Activated CD8-positive, alpha-beta T cell treated with anti-CD3 and anti-CD28 coated beads, Interleukin-2, amount 10 ng/mL, durations not matched to agents 7 days and 5 days (primary cell): ENCODE measurements around the gene TNFAIP8. TPM values are rescaled to one million over a fixed set of nuclear protein-coding genes. Genes with fewer than 3 reads are reported as not detected.

ENCODE experiments used
- ATAC-seq: fragments of 150-1000 bp; cut with Tn5 transposase; one replicate; pipeline ENCODE4 v1.10.0; 2021; ENCODE audit warnings: moderate library complexity
- CTCF ChIA-PET: fragments of 350-600 bp; sonication (Branson Sonifier 250); formaldehyde crosslinking; loops from one replicate; lab custom pipeline; 2021; ENCODE audit warnings: antibody characterized with exemption; lab: Charles Lee
- POLR2A ChIA-PET: fragments of 350-600 bp; sonication (Branson Sonifier 250); formaldehyde crosslinking; loops from one replicate; lab custom pipeline; 2021; ENCODE audit warnings: antibody characterized with exemption; lab: Charles Lee
- DNase-seq: peaks from one replicate; pipeline ENCODE4 v3.0.0-alpha.2; 2020
- H3K27ac Mint-ChIP-seq: one replicate; pipeline ENCODE4 v1.8.0; 2021; ENCODE audit warnings: mild to moderate bottlenecking, mixed read lengths
- H3K27me3 Mint-ChIP-seq: one replicate; pipeline ENCODE4 v1.8.0; 2021; ENCODE audit warnings: low read depth, mixed read lengths
- H3K36me3 Mint-ChIP-seq: one replicate; pipeline ENCODE4 v1.8.0; 2021; ENCODE audit warnings: low read depth, mixed read lengths
- H3K4me1 Mint-ChIP-seq: one replicate; pipeline ENCODE4 v1.8.0; 2021; ENCODE audit warnings: low read depth, mixed read lengths
- H3K4me3 Mint-ChIP-seq: one replicate; pipeline ENCODE4 v1.8.0; 2021; ENCODE audit warnings: mild to moderate bottlenecking, mixed read lengths
- H3K9me3 Mint-ChIP-seq: one replicate; pipeline ENCODE4 v1.8.0; 2022; ENCODE audit warnings: mixed read lengths; ENCODE audit not compliant: insufficient read depth
- total RNA-seq, 2 experiments: library from RNA; stranded (reverse); gene quantifications; one replicate each; pipeline ENCODE4 v1.2.3, GENCODE V29; 2021

TNFAIP8 gene
- total RNA-seq, 2 experiments from 2014 or later = 123 to 127 TPM

DNA sequence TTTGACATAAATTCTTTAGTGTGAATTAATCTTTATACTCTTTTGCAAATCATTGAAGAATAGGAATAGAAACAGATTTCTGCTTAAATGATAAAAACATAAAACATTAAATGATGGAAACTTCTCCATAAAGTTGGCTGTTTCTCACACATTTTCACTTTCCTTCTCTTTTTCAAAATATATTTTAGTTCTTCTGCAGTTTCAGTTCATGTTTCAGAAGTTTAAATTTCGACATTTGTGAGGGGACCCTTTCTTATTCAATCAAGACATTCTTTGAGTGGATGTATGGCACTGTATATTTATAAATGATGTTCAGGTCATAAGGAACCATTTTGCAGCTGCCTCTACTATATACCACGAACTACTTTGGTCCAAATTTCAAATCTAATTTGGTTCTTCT, 34.6 kb downstream of the TNFAIP8 start:
- H3K4me1 Mint-ChIP-seq = peaks cover 72% of the 10 kb centered on the region
- H3K4me3 Mint-ChIP-seq = no peak overlapping the region
- ChIA-PET CTCF (interaction anchor here (1.1 to 1.6 kb wide), 3 partner anchors 11 to 402 kb away, joined by 3 to 4 read pairs (median 3); partner anchors contain the start of gene DTWD2), POLR2A (interaction anchor here (1.4 kb wide), 1 partner anchor 11 kb away, joined by 3 read pairs; no protein-coding TSS in a partner anchor)
- H3K9me3 Mint-ChIP-seq = no peaks in the 10 kb centered on the region
- H3K27me3 Mint-ChIP-seq = no peaks in the 10 kb centered on the region
- peaks cover 68% of the 10 kb centered on the region for H3K36me3 Mint-ChIP-seq
- H3K27ac Mint-ChIP-seq = no peak overlapping the region
- ATAC-seq (no peak), DNase-seq (no peak)

GRCh38 chr5:119393201-119393691, 37.4 kb downstream of the TNFAIP8 start:
- peaks cover 79% of the 10 kb centered on the region for H3K36me3 Mint-ChIP-seq
- no peak for DNase-seq
- ATAC-seq = no peak
- H3K9me3 Mint-ChIP-seq = no peaks in the 10 kb centered on the region
- peak overlapping the region; percentile 39 for H3K27ac Mint-ChIP-seq
- ChIA-PET POLR2A (interaction anchor here (0.6 kb wide), 1 partner anchor 86 kb away, joined by 4 read pairs; no protein-coding TSS in a partner anchor), CTCF (interaction anchor here (0.7 to 1.5 kb wide), 7 partner anchors 11 to 313 kb away, joined by 3 to 5 read pairs (median 4); no protein-coding TSS in a partner anchor)
- H3K4me1 Mint-ChIP-seq = peaks cover 75% of the 10 kb centered on the region
- H3K4me3 Mint-ChIP-seq = no peak overlapping the region
- no peaks in the 10 kb centered on the region for H3K27me3 Mint-ChIP-seq

- Mint-ChIP-seq H3K27ac (peak overlapping the region; percentile 39), H3K4me3 (no peak overlapping the region), H3K27me3 (no peaks in the 10 kb centered on the region), H3K36me3 (peaks cover 78% of the 10 kb centered on the region), H3K4me1 (peaks cover 73% of the 10 kb centered on the region), H3K9me3 (no peaks in the 10 kb centered on the region)
- no peak for DNase-seq
- no peak for ATAC-seq
- CTCF ChIA-PET = interaction anchor here (1.0 to 1.5 kb wide), 5 partner anchors 18 to 313 kb away, joined by 4 to 5 read pairs (median 4); no protein-coding TSS in a partner anchor
- POLR2A ChIA-PET = interaction anchor here (0.6 kb wide), 1 partner anchor 85 kb away, joined by 4 read pairs; no protein-coding TSS in a partner anchor
These were observed 37.9 kb downstream of the TNFAIP8 start for GRCh38 chr5:119393746-119394145.

DNA sequence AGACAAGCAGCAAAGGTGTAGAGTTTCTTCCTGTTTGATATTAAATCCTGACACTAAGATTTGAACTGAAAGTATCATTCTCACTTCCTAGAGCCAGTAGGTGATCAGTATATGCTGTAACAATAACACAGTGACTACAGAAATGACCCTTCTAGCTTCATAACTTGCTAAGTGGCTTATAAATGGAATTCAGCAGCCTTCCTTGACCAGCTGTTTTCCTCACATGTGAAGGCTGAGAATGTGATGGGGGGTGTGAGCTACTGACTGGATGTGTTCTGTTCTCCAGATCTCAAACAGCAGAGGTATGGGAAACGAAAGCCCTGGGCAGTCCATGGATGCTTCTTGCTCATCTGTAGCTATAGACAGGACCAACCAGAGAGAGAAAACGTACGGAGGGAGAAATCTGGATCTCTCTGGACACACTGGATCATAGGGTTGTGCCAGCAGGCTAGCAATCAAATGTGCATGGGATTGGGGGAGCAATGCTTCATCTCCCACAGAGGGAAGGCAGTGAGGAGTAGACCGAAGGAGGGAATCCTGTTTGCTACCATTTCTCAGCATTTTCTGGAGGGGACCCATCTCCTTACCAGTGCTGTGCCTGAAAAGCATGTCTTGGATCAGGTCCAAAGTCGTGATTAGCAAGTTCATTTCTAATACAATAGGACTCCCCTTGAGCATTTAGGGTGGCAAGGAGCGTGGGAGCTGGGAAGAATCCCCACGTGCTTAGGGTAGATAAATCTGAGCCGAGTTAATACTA, 39.4 kb downstream of the TNFAIP8 start:
- H3K4me1 Mint-ChIP-seq = peaks cover 68% of the 10 kb centered on the region
- H3K27ac Mint-ChIP-seq = peak overlapping the region; percentile 37
- H3K9me3 Mint-ChIP-seq = no peaks in the 10 kb centered on the region
- DNase-seq (no peak), ATAC-seq (no peak)
- peaks cover 68% of the 10 kb centered on the region for H3K36me3 Mint-ChIP-seq
- ChIA-PET POLR2A (interaction anchor here (0.6 to 1.2 kb wide), 2 partner anchors 25 to 295 kb away, joined by 3 read pairs; no protein-coding TSS in a partner anchor), CTCF (interaction anchor here (1.2 kb wide), 2 partner anchors 12 to 16 kb away, joined by 3 to 9 read pairs; no protein-coding TSS in a partner anchor)
- H3K27me3 Mint-ChIP-seq = no peaks in the 10 kb centered on the region
- H3K4me3 Mint-ChIP-seq = no peak overlapping the region

GRCh38 chr5:119396030-119396664, 40.3 kb downstream of the TNFAIP8 start:
- H3K4me3 Mint-ChIP-seq = no peak overlapping the region
- H3K4me1 Mint-ChIP-seq = peaks cover 66% of the 10 kb centered on the region
- H3K9me3 Mint-ChIP-seq = no peaks in the 10 kb centered on the region
- no peaks in the 10 kb centered on the region for H3K27me3 Mint-ChIP-seq
- ChIA-PET CTCF (interaction anchor here (1.0 to 1.1 kb wide), 2 partner anchors 10 to 17 kb away, joined by 3 to 4 read pairs; no protein-coding TSS in a partner anchor), POLR2A (no interaction called here)
- H3K36me3 Mint-ChIP-seq = peaks cover 63% of the 10 kb centered on the region
- ATAC-seq = peak; percentile 37
- DNase-seq = no peak
- peak overlapping the region; percentile 83 for H3K27ac Mint-ChIP-seq

DNA sequence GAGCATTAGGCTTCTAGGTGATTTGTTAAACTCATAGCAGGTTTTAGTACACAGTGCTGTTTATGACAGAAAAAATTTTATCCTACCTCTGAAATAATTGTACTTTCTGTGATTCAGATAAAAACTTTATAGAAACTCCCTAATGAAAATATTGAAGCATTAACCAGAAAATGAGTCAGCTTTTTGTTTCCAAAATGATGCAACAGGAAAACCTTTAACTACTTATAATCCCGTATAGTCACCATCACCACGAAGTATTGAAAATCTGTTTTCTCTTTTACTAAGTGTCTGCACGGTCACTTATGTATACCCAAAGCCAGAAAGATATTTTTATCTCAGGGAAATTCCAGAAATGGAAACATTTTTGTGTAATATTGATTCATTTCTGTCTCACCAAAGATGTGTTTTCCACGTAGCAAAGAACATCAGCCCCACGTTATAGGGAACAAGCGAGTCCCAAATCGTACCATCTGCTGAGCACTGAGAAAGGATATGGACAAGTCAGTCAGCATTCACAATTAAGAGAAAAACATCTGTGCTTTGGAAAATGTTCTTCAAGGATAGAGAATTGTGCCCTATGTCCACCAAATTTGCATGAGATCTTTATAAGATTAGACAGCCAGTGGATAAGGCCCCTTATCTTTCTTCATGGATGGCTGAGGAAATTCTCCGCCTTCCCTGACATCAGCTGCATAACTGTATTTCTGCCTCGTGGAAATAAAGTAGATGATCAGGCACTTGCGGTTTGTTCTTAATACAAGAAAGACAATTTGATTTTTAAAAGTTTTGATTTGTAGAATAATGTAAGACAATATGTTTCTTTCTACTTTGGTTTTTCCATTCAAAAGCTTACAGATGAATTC, 41.9 kb downstream of the TNFAIP8 start:
- no peak for DNase-seq
- peak overlapping the region; percentile 58 for H3K27ac Mint-ChIP-seq
- H3K9me3 Mint-ChIP-seq = no peaks in the 10 kb centered on the region
- H3K4me1 Mint-ChIP-seq = peaks cover 57% of the 10 kb centered on the region
- peak; percentile 41 for ATAC-seq
- no peaks in the 10 kb centered on the region for H3K27me3 Mint-ChIP-seq
- H3K4me3 Mint-ChIP-seq = peak overlapping the region; percentile 19
- POLR2A ChIA-PET = interaction anchor here (0.6 to 1.3 kb wide), 2 partner anchors 35 to 129 kb away, joined by 3 read pairs; no protein-coding TSS in a partner anchor
- CTCF ChIA-PET = interaction anchor here (0.9 to 5.9 kb wide), 4 partner anchors 13 to 327 kb away, joined by 3 to 60 read pairs (median 4); partner anchors contain the start of gene DMXL1
- peaks cover 48% of the 10 kb centered on the region for H3K36me3 Mint-ChIP-seq

GRCh38 chr5:119398727-119399466, 43.1 kb downstream of the TNFAIP8 start:
- Mint-ChIP-seq H3K9me3 (no peaks in the 10 kb centered on the region), H3K4me3 (no peak overlapping the region), H3K27me3 (no peaks in the 10 kb centered on the region), H3K27ac (no peak overlapping the region), H3K36me3 (peaks cover 37% of the 10 kb centered on the region), H3K4me1 (peaks cover 45% of the 10 kb centered on the region)
- POLR2A ChIA-PET = interaction anchor here (1.3 kb wide), 1 partner anchor 131 kb away, joined by 3 read pairs; no protein-coding TSS in a partner anchor
- DNase-seq (no peak), ATAC-seq (no peak)
- CTCF ChIA-PET = interaction anchor here (0.9 to 5.9 kb wide), 4 partner anchors 12 to 328 kb away, joined by 3 to 60 read pairs (median 4); partner anchors contain the start of gene DMXL1

GRCh38 chr5:119400245-119400644, 44.4 kb downstream of the TNFAIP8 start:
- H3K4me1 Mint-ChIP-seq = peaks cover 37% of the 10 kb centered on the region
- H3K27ac Mint-ChIP-seq = no peak overlapping the region
- no peak for ATAC-seq
- DNase-seq = no peak
- ChIA-PET POLR2A (no interaction called here), CTCF (interaction anchor here (1.0 to 5.9 kb wide), 2 partner anchors 10 to 67 kb away, joined by 3 to 60 read pairs; no protein-coding TSS in a partner anchor)
- no peaks in the 10 kb centered on the region for H3K27me3 Mint-ChIP-seq
- no peak overlapping the region for H3K4me3 Mint-ChIP-seq
- H3K36me3 Mint-ChIP-seq = peaks cover 26% of the 10 kb centered on the region
- no peaks in the 10 kb centered on the region for H3K9me3 Mint-ChIP-seq

GRCh38 chr5:119402081-119402480, 46.3 kb downstream of the TNFAIP8 start:
- Mint-ChIP-seq H3K9me3 (no peaks in the 10 kb centered on the region), H3K27me3 (no peaks in the 10 kb centered on the region), H3K4me3 (no peak overlapping the region), H3K36me3 (peaks cover 12% of the 10 kb centered on the region), H3K4me1 (peaks cover 22% of the 10 kb centered on the region), H3K27ac (no peak overlapping the region)
- CTCF ChIA-PET = interaction anchor here (0.7 to 5.9 kb wide), 5 partner anchors 8 to 414 kb away, joined by 4 to 60 read pairs (median 4); partner anchors contain the start of gene DTWD2
- ATAC-seq (no peak), DNase-seq (no peak)
- POLR2A ChIA-PET = no interaction called here

GRCh38 chr5:119402555-119402954, 46.7 kb downstream of the TNFAIP8 start:
- DNase-seq (no peak), ATAC-seq (no peak)
- Mint-ChIP-seq H3K36me3 (peaks cover 8% of the 10 kb centered on the region), H3K27me3 (no peaks in the 10 kb centered on the region), H3K4me3 (no peak overlapping the region), H3K9me3 (no peaks in the 10 kb centered on the region), H3K27ac (no peak overlapping the region), H3K4me1 (peaks cover 19% of the 10 kb centered on the region)
- CTCF ChIA-PET = interaction anchor here (0.7 to 5.9 kb wide), 3 partner anchors 8 to 414 kb away, joined by 4 to 60 read pairs (median 7); partner anchors contain the start of gene DTWD2
- POLR2A ChIA-PET = no interaction called here
